ENCODE measurements around the gene PCGF3. TPM values are rescaled to one million over a fixed set of nuclear protein-coding genes. Genes with fewer than 3 reads are reported as not detected.

Gene PCGF3
- total and polyA plus RNA-seq, 2 experiments from 2014 or later: 21.0 to 26.0 TPM

- no peaks in the 10 kb centered on the region for H4K20me1 ChIP-seq (ENCODE audit: insufficient read depth)
- H3F3A ChIP-seq (ENCODE audit: insufficient read depth): no peaks in the 10 kb centered on the region
- no peak overlapping the region for H3K9ac ChIP-seq
- no peak overlapping the region for H2AFZ ChIP-seq
- in situ Hi-C loops (cut with MboI): no loop called here
- H3K4me2 ChIP-seq (ENCODE audit: unreplicated experiment): no peak overlapping the region
- no peak overlapping the region for H3K4me3 ChIP-seq
- TF ChIP-seq EZH2phosphoT487 (IDR thresholded peaks at IDR 0.05; ENCODE audit: insufficient read depth, low read depth): no peak
- TF ChIP-seq EZH2 (IDR thresholded peaks at IDR 0.05; ENCODE audit: insufficient read depth, poor library complexity, severe bottlenecking): no peak
- peaks cover 30% of the 10 kb centered on the region; the same call in 1 of the 2 replicates for H3K27me3 ChIP-seq (replicated peaks; ENCODE audit: insufficient read depth)
- no peak overlapping the region for H3K27ac ChIP-seq
- H3K36me3 ChIP-seq (ENCODE audit: low read depth): no peaks in the 10 kb centered on the region
- no peak for DNase-seq
- no peaks in the 10 kb centered on the region for H3K79me2 ChIP-seq (ENCODE audit: insufficient read depth)
- no peaks in the 10 kb centered on the region for H3K9me2 ChIP-seq (ENCODE audit: insufficient read depth)
- WGBS, 2 experiments (ENCODE audit: low coverage in 1 of 2, low lambda C conversion rate in 2 of 2, missing lambda C conversion rate in 2 of 2): 70 to 71% methylated on average over 5 of the region's 5 CpGs
- H3K9me3 ChIP-seq (ENCODE audit: low read depth): no peaks in the 10 kb centered on the region
- no peaks in the 10 kb centered on the region for H3K4me1 ChIP-seq (ENCODE audit: insufficient read depth)
Observed at GRCh38 chr4:807792-808191, 102.2 kb downstream of the PCGF3 start.

GRCh38 chr4:808860-809570 lies 103.4 kb downstream of the PCGF3 start:
- no peak overlapping the region for H3K4me3 ChIP-seq
- H3K27ac ChIP-seq: no peak overlapping the region
- no peak overlapping the region for H2AFZ ChIP-seq
- H3K79me2 ChIP-seq (ENCODE audit: insufficient read depth): no peaks in the 10 kb centered on the region
- in situ Hi-C loops (cut with MboI): no loop called here
- H3K4me1 ChIP-seq (ENCODE audit: insufficient read depth): no peaks in the 10 kb centered on the region
- no peaks in the 10 kb centered on the region for H3K36me3 ChIP-seq (ENCODE audit: low read depth)
- H3K9me3 ChIP-seq (ENCODE audit: low read depth): no peaks in the 10 kb centered on the region
- no peak overlapping the region for H3K4me2 ChIP-seq (ENCODE audit: unreplicated experiment)
- H3K27me3 ChIP-seq (replicated peaks; ENCODE audit: insufficient read depth): peaks cover 32% of the 10 kb centered on the region
- H3K9me2 ChIP-seq (ENCODE audit: insufficient read depth): no peaks in the 10 kb centered on the region
- DNase-seq: no peak
- no peak overlapping the region for H3K9ac ChIP-seq
- H3F3A ChIP-seq (ENCODE audit: insufficient read depth): no peaks in the 10 kb centered on the region
- WGBS, 2 experiments (ENCODE audit: low coverage in 1 of 2, low lambda C conversion rate in 2 of 2, missing lambda C conversion rate in 2 of 2): 69 to 75% methylated on average over 28 to 30 of the region's 30 CpGs
- TF ChIP-seq EZH2phosphoT487 (IDR thresholded peaks at IDR 0.05; ENCODE audit: insufficient read depth, low read depth) (no peak), EZH2 (IDR thresholded peaks at IDR 0.05; ENCODE audit: insufficient read depth, poor library complexity, severe bottlenecking) (no peak)
- no peaks in the 10 kb centered on the region for H4K20me1 ChIP-seq (ENCODE audit: insufficient read depth)

GRCh38 chr4:813900-814299 lies 108.3 kb downstream of the PCGF3 start:
- no peak for DNase-seq
- in situ Hi-C loops (cut with MboI): no loop called here
- no peaks in the 10 kb centered on the region for H3K9me3 ChIP-seq (ENCODE audit: low read depth)
- no peaks in the 10 kb centered on the region for H3F3A ChIP-seq (ENCODE audit: insufficient read depth)
- H3K79me2 ChIP-seq (ENCODE audit: insufficient read depth): no peaks in the 10 kb centered on the region
- peaks cover 46% of the 10 kb centered on the region for H3K27me3 ChIP-seq (replicated peaks; ENCODE audit: insufficient read depth)
- no peaks in the 10 kb centered on the region for H4K20me1 ChIP-seq (ENCODE audit: insufficient read depth)
- H3K9ac ChIP-seq: no peak overlapping the region
- H3K4me2 ChIP-seq (ENCODE audit: unreplicated experiment): no peak overlapping the region
- no peak overlapping the region for H3K4me3 ChIP-seq
- no peak overlapping the region for H3K27ac ChIP-seq
- TF ChIP-seq EZH2phosphoT487 (IDR thresholded peaks at IDR 0.05; ENCODE audit: insufficient read depth, low read depth): no peak
- no peak for TF ChIP-seq EZH2 (IDR thresholded peaks at IDR 0.05; ENCODE audit: insufficient read depth, poor library complexity, severe bottlenecking)
- H3K9me2 ChIP-seq (ENCODE audit: insufficient read depth): no peaks in the 10 kb centered on the region
- H2AFZ ChIP-seq: no peak overlapping the region
- WGBS, 2 experiments (ENCODE audit: low coverage in 1 of 2, low lambda C conversion rate in 2 of 2, missing lambda C conversion rate in 2 of 2): 45 to 48% methylated on average over 10 of the region's 10 CpGs
- H3K4me1 ChIP-seq (ENCODE audit: insufficient read depth): no peaks in the 10 kb centered on the region
- no peaks in the 10 kb centered on the region for H3K36me3 ChIP-seq (ENCODE audit: low read depth)

- Histone ChIP-seq H3K9me2 (ENCODE audit: insufficient read depth) (no peaks in the 10 kb centered on the region), H3K79me2 (ENCODE audit: insufficient read depth) (no peaks in the 10 kb centered on the region), H3K9ac (no peak overlapping the region), H3K4me3 (no peak overlapping the region), H3K9me3 (ENCODE audit: low read depth) (no peaks in the 10 kb centered on the region), H3F3A (ENCODE audit: insufficient read depth) (no peaks in the 10 kb centered on the region), H3K36me3 (ENCODE audit: low read depth) (no peaks in the 10 kb centered on the region), H3K4me1 (ENCODE audit: insufficient read depth) (no peaks in the 10 kb centered on the region), H3K27ac (no peak overlapping the region), H3K4me2 (ENCODE audit: unreplicated experiment) (no peak overlapping the region), H3K27me3 (replicated peaks; ENCODE audit: insufficient read depth) (peaks cover 50% of the 10 kb centered on the region), H2AFZ (no peak overlapping the region), H4K20me1 (ENCODE audit: insufficient read depth) (no peaks in the 10 kb centered on the region)
- TF ChIP-seq EZH2phosphoT487 (IDR thresholded peaks at IDR 0.05; ENCODE audit: insufficient read depth, low read depth) (no peak), EZH2 (IDR thresholded peaks at IDR 0.05; ENCODE audit: insufficient read depth, poor library complexity, severe bottlenecking) (no peak)
- 56 to 62% methylated on average over 14 of the region's 14 CpGs for WGBS, 2 experiments (ENCODE audit: low coverage in 1 of 2, low lambda C conversion rate in 2 of 2, missing lambda C conversion rate in 2 of 2)
- in situ Hi-C loops (cut with MboI): no loop called here
- no peak for DNase-seq
Observed at GRCh38 chr4:814312-814850, 108.7 kb downstream of the PCGF3 start.

All from GM23248 (cell line).